C4-2B (cell line): Measurements from ENCODE around the gene ABHD12B.
"Not testable (repeated sequence)": the region's sequence is repeated elsewhere in the genome, so short reads cannot be mapped to it uniquely, and the experiment has no call there.

Experiments
- H3K27ac ChIP-seq: fragments of 450-650 bp; 2 replicates; pipeline ENCODE4 v1.5.1; 2017
- ZFX ChIP-seq: fragments of 450-650 bp; IDR thresholded peaks from 2 replicates; pipeline ENCODE4 v1.6.1; 2017
- TF ChIP-seq, protein P1 (sequence below): fragments of 450-650 bp; conservative IDR thresholded peaks from 2 replicates; pipeline ENCODE4 v1.5.1; 2017; ENCODE audit warnings: mild to moderate bottlenecking

Gene ABHD12B

DNA sequence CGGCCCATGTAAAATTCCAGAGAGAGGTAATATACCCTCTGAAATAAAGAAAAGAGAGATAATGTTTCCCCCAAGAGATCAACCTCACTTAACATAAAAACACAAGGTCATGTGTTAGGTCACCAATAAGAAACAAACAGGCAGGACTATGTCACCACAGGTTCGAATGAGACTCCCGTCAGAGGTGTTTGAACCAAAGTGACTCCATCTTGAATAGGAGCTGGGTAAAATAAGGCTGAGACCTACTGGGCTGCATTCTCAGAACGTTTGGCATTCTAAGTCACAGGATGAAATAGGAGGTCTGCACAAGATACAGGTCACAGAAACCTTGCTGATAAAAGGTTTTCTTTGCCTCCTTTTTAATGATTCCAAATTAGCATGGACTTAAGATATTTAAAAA, 65.9 kb downstream of the ABHD12B start:
- TF ChIP-seq, protein P1, sequence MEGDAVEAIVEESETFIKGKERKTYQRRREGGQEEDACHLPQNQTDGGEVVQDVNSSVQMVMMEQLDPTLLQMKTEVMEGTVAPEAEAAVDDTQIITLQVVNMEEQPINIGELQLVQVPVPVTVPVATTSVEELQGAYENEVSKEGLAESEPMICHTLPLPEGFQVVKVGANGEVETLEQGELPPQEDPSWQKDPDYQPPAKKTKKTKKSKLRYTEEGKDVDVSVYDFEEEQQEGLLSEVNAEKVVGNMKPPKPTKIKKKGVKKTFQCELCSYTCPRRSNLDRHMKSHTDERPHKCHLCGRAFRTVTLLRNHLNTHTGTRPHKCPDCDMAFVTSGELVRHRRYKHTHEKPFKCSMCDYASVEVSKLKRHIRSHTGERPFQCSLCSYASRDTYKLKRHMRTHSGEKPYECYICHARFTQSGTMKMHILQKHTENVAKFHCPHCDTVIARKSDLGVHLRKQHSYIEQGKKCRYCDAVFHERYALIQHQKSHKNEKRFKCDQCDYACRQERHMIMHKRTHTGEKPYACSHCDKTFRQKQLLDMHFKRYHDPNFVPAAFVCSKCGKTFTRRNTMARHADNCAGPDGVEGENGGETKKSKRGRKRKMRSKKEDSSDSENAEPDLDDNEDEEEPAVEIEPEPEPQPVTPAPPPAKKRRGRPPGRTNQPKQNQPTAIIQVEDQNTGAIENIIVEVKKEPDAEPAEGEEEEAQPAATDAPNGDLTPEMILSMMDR: no peak
- no peak for TF ChIP-seq ZFX
- no peak overlapping the region for H3K27ac ChIP-seq

DNA sequence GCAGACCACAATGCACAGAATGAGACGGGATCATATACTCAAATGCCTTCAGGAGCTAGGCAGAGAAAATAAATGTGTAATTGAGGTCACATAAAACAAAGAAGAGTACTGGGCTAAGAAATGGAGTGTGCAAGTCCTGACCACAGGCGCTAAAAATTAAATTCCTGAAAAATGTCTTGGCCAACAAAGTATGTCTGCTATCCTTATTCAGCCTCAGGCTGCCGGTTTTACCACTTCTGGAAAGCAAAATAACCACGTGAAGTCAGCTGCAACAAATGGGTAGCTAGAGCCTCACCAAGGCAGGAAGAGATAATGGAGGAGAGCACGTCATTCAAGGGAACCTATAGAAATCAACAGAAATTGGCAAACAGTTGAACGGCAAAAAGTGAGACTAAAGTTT, 69.3 kb downstream of the ABHD12B start:
- no peak overlapping the region for H3K27ac ChIP-seq
- TF ChIP-seq, protein P1: no peak
- no peak for TF ChIP-seq ZFX

DNA sequence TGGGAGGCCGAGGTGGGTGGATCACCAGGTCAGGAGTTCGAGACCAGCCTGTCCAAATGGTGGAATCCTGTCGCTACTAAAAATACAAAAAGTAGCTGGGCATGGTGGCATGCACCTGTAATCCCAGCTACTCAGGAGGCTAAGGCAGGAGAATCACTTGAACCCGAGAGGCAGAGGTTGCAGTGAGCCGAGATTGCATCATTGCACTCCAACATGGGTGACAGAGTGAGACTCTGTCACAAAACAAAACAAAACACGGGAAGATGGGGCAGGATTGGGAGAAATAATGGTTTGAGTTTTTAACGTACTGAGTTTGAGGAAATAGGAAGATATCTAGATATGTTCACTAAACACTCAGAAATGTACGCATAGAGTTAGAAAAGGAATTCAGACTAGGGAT, 69.8 kb downstream of the ABHD12B start:
- not testable (repeated sequence) for H3K27ac ChIP-seq

DNA sequence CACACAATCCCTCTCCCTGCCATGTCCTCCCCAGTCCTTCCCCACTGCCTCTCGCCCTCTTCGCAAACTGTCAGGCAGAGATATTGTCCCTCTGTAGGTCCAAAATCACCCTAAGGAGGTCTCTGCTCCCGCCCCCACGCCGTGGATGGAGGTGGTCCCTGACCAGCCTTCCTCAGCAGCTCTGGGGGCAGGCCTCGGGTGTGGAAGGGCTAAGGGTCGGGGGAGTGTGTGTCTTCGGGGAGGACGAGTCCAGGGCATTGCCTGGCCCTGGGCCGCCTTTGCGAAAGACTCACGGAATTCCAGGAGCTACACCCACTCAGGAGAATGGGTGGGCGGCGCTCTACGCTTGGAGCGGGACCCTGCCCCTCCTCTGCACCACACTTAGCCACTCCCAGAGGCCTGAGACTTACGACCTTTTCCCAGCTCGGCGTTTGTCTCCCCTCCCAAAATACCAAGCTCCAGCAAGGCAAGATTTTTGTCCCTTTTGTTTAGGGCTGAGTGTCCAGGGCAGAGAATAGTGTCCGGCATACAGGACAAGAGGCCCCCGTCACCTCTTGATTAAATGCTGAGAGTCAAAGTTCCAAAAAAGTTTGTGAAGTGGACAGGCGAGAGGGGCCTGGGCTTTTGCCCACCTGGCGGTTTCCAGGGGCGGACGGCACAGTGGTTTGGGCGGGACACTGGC, 71.5 kb downstream of the ABHD12B start:
- TF ChIP-seq ZFX: no peak
- TF ChIP-seq, protein P1: no peak
- H3K27ac ChIP-seq: no peak overlapping the region; the same call in 1 of the 2 replicates

DNA sequence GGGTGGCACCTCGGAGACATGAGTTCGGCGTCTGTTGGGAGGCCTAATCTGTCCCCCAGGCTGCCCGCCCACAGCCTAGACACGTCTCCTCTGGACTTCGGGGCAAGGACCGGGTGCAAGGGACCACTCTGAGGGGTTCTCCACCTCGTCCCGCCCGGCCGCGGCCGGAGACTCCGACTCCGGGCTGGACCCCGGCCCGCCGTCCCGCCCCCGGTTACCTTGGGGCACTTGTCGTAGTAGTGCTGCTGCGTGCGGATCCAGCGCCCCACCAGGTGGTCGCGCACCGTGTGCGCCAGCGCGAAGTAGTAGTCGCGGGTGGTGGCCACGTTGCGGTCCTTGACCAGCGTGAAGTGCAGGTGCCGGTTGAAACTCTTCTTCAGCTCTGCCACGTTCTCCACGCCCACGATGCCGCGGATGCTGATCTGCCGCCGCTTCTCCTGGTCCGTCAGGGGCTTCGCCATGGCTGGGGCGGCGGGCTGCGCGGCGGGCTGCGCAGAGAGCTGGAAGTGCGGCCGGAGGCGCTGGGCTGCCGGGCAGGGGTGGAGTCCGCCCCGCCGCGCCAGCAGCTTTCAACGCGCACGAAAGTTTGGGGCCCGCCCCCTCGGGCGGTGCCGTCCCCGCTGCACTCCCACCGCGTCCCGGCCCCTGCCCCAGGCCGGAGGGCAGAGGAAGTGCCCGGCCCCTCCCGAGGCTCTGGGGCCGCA, 72.2 kb downstream of the ABHD12B start, which contains the start of gene PYGL:
Gene PYGL, minus strand, starts transcription at position 541 of the 704 bp plus-strand sequence. Its CDS starts 80 bp downstream, at position 461.
- TF ChIP-seq, protein P1: no peak
- TF ChIP-seq ZFX: no peak
- H3K27ac ChIP-seq: peak within 1 kb of the TSS; percentile 57

DNA sequence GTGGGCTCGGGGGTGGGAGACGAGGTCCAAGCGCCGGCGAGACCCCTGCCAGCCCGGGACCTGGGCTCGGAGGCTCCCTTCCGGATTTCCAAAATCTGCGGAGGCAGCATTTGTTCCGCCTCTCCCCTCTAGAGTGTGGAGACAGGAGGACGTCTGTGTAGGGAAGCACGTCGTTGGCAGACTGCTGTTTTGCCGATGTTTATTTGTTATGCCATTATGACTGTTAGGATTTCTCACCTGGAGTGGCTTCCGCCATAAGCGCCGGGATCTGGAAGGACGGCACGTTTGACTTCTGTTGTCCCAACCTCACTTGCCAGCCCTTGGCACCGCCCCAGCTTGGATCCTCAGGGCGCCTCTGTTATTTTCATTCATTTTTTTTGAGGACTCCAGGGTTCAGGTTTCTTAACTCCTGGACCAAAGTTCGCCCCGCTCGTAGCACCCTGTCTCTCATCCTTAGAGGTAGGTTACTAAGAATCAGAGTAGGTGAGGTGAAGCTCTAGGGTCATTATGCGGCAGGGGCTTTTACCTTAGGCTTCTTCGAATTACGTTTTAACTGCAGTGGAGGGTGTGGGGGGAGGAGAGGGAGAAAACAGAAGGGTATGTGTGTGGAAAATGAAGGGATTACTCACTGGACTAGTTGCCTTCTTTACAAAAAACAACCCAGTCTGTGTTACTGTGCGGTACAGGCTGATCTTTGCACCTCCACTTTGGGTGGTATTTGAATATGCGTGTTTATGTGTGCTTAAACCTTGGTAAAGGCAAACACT, 73.0 kb downstream of the ABHD12B start:
- peak overlapping the region; percentile 57 for H3K27ac ChIP-seq

DNA sequence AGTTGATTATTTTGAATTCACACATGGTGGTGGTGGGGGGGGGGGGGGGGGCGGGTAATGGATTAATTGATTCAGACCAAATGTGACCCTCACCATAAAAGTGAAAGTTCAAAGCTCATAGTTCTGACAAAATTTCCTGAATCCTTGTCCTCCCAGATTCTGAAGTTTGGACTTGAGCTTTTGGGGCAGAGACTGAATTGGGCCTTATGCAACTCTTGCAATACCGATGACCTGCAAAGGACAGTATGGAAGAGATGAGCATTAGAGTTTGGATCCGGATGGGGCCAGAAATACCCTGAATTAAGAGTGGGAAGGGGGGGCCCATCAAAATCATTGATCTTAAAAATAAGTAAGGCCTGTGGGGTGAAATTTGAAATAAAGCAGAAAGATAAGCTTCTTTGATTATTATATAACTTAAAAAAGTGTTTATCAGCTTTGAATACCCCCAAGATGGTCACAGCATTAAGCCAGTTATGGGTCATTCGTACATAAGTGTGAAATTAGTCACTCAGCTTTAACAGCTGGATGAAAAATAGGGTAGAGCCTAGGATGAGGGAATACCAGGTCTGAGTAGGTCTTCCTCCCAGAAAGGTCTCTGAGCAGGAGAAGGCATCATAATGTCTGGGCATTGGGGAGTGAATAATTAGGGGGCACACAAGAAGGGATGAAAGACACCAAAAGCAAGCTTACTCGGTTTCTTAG, 74.5 kb downstream of the ABHD12B start:
- TF ChIP-seq, protein P1: no peak
- TF ChIP-seq ZFX: no peak
- no peak overlapping the region for H3K27ac ChIP-seq

More for the DNA sequence above, 73.0 kb downstream of the ABHD12B start:
- TF ChIP-seq ZFX: no peak
- TF ChIP-seq, protein P1: no peak
